K562 (cell line): ENCODE results near the gene DMWD. TPM values are rescaled to one million over a fixed set of nuclear protein-coding genes. Genes with fewer than 3 reads are reported as not detected.

Source experiments
- ATAC-seq: fragments of 200-7000 bp; cut with Tn5 transposase; 3 replicates; pipeline ENCODE4 v1.9.1; 2020; ENCODE audit warnings: moderate library complexity
- BruUV-seq: library from RNA; stranded (reverse); fragments of 400-500 nt; replicated peaks from 2 replicates; lab custom pipeline; 2021; lab: Mats Ljungman, UMichigan
- CTCF ChIA-PET: fragments of 300-600 bp; formaldehyde crosslinking; extraction: SDS; loops from one replicate; lab custom pipeline; 2021; ENCODE audit warnings: low intra/inter-chr PET ratio; lab: Yijun Ruan, JAX
- POLR2A ChIA-PET: fragments of 300-600, 350-650 bp; sonication (Branson Sonifier 250); formaldehyde crosslinking; extraction: SDS; loops from one replicate; lab custom pipeline; 2021; ENCODE audit warnings: antibody characterized with exemption, inconsistent platforms; lab: Yijun Ruan, JAX
- DNase-seq, 4 experiments: peaks; one replicate each; pipeline versions ENCODE4 v3.0.0 to v3.0.0-alpha.2; 2011 to 2018; ENCODE audit warnings: low spot score in 3 of 4, mixed read lengths in 3 of 4; ENCODE audit errors: extremely low read depth in 1 of 4
- FAIRE-seq: peaks from 2 replicates; lab custom pipeline; 2011; peaks lifted over from hg19 to GRCh38; lab: Jason Lieb, UNC
- H2AFZ ChIP-seq: 2 replicates; pipeline ENCODE4 v1.6.0; 2011; ENCODE audit warnings: low read depth, low read length, control low read depth, inconsistent platforms
- H3K27ac ChIP-seq: fragments of 200-600 bp; 3 replicates; pipeline ENCODE4 v1.8.0; 2011; ENCODE audit warnings: low read depth, mild to moderate bottlenecking, control low read depth, inconsistent platforms, low read length, moderate library complexity, mixed read lengths; ENCODE audit errors: extremely low read depth
- H3K27me3 ChIP-seq, 2 experiments: fragments of 300-600 bp in 1 of 2; 2 replicates in 1 of 2; 3 replicates in 1 of 2; pipeline versions ENCODE4 v1.6.0 to v1.8.0; 2011; ENCODE audit warnings: inconsistent platforms in 2 of 2, low read length in 2 of 2, mild to moderate bottlenecking in 1 of 2, mixed read lengths in 1 of 2, moderate library complexity in 1 of 2; ENCODE audit not compliant: control insufficient read depth in 2 of 2, insufficient read depth in 2 of 2
- H3K36me3 ChIP-seq: fragments of 300-600 bp; 3 replicates; pipeline ENCODE4 v1.8.0; 2011; ENCODE audit warnings: mild to moderate bottlenecking, low read length, inconsistent platforms; ENCODE audit not compliant: control insufficient read depth, insufficient read depth
- H3K4me1 ChIP-seq, 2 experiments: fragments of 200-600 bp in 1 of 2; replicated peaks in 1 of 2; 2 replicates in 1 of 2; 3 replicates in 1 of 2; pipeline versions ENCODE4 v1.5.1 to v1.8.0; 2011; ENCODE audit warnings: inconsistent platforms in 2 of 2, low read length in 2 of 2, mild to moderate bottlenecking in 1 of 2, mixed read lengths in 1 of 2, moderate library complexity in 1 of 2; ENCODE audit not compliant: control insufficient read depth in 2 of 2, insufficient read depth in 2 of 2
- H3K4me2 ChIP-seq: 2 replicates; pipeline ENCODE4 v1.6.1; 2011; ENCODE audit warnings: low read length, control low read depth, inconsistent platforms, mixed read lengths; ENCODE audit not compliant: insufficient read depth
- H3K4me3 ChIP-seq: fragments of 200-600 bp; sonication (generic), shearing (Covaris generic); 2 replicates; pipeline ENCODE4 v1.5.1; 2016; ENCODE audit warnings: control low read depth, inconsistent platforms
- H3K79me2 ChIP-seq: fragments of 200-600 bp; 3 replicates; pipeline ENCODE4 v1.8.0; 2011; ENCODE audit warnings: low read length, inconsistent platforms; ENCODE audit not compliant: control insufficient read depth, insufficient read depth
- H3K9ac ChIP-seq, 2 experiments: 2 replicates each; pipeline versions ENCODE4 v1.6.0 to v1.6.1; 2011; ENCODE audit warnings: low read depth in 2 of 2, low read length in 2 of 2, control low read depth in 1 of 2, inconsistent platforms in 1 of 2, mild to moderate bottlenecking in 1 of 2, mixed read lengths in 1 of 2; ENCODE audit not compliant: insufficient read depth in 1 of 2
- H3K9me1 ChIP-seq: one replicate; pipeline ENCODE4 v1.6.0; 2011; ENCODE audit warnings: inconsistent platforms, mild to moderate bottlenecking, low read length, moderate library complexity; ENCODE audit not compliant: control insufficient read depth, insufficient read depth
- H3K9me3 ChIP-seq: replicated peaks from 2 replicates; pipeline ENCODE4 v1.5.1; 2011; ENCODE audit warnings: low read depth, low read length, inconsistent platforms; ENCODE audit not compliant: control insufficient read depth, insufficient read depth
- H4K20me1 ChIP-seq: replicated peaks from 2 replicates; pipeline ENCODE4 v1.6.1; 2011; ENCODE audit warnings: low read length, inconsistent platforms, mixed read lengths; ENCODE audit not compliant: control insufficient read depth, insufficient read depth
- BHLHE40 ChIP-seq: IDR thresholded peaks from 2 replicates; pipeline ENCODE4 v1.6.1; 2011; ENCODE audit warnings: low read length, improper control_type of control experiment
- CBX2 ChIP-seq: fragments of 200-600 bp; sonication (generic); IDR thresholded peaks from one replicate; pipeline ENCODE4 v1.6.1; 2012; ENCODE audit warnings: mild to moderate bottlenecking, low read length, inconsistent platforms; ENCODE audit not compliant: insufficient read depth, poor library complexity, severe bottlenecking
- GABPA ChIP-seq: fragments of 200-800 bp; sonication (Bioruptor generic); conservative IDR thresholded peaks from 2 replicates; pipeline ENCODE4 v1.6.1; 2016; ENCODE audit warnings: low read depth, missing genetic modification characterization, missing compliant biosample characterization
- IRF2 ChIP-seq: sonication (generic); formaldehyde crosslinking; IDR thresholded peaks from 2 replicates; pipeline ENCODE4 v1.8.1; 2022; ENCODE audit warnings: mild to moderate bottlenecking, missing genetic modification reagents
- MCM3 ChIP-seq: fragments of 450-650 bp; IDR thresholded peaks from 2 replicates; pipeline ENCODE4 v1.6.1; 2016
- PHB ChIP-seq: fragments of 250-450 bp; sonication (Bioruptor Pico); IDR thresholded peaks from 2 replicates; pipeline ENCODE4 v1.5.0; 2021
- SLC30A9 ChIP-seq: fragments of 250-450 bp; sonication (Bioruptor Pico); IDR thresholded peaks from 2 replicates; pipeline ENCODE4 v1.8.0; 2022; ENCODE audit warnings: mild to moderate bottlenecking, moderate library complexity
- SRSF9 ChIP-seq: fragments of 200-400 bp; formaldehyde crosslinking; IDR thresholded peaks from 2 replicates; pipeline ENCODE4 v1.6.1; 2017; ENCODE audit warnings: low read depth, low read length, borderline replicate concordance
- U2AF2 ChIP-seq: fragments of 200-400 bp; formaldehyde crosslinking; optimal IDR thresholded peaks from 2 replicates; pipeline ENCODE3; 2017; ENCODE audit warnings: low read depth, mild to moderate bottlenecking, low read length
- ZBTB43 ChIP-seq: sonication (generic); formaldehyde crosslinking; IDR thresholded peaks from 2 replicates; pipeline ENCODE4 v1.8.0; 2023; ENCODE audit warnings: mild to moderate bottlenecking, missing genetic modification reagents
- ZFP36 ChIP-seq: fragments of 150-350 bp; IDR thresholded peaks from 2 replicates; pipeline ENCODE4 v1.6.1; 2018; ENCODE audit warnings: low read length, low read depth; ENCODE audit not compliant: partially characterized antibody
- ZKSCAN3 ChIP-seq: fragments of 250-450 bp; sonication (Bioruptor Pico); IDR thresholded peaks from 2 replicates; pipeline ENCODE4 v1.4.0; 2020
- ZNF143 ChIP-seq: sonication (generic); formaldehyde crosslinking; IDR thresholded peaks from 2 replicates; pipeline ENCODE4 v1.9.0; 2022; ENCODE audit warnings: mild to moderate bottlenecking, missing genetic modification reagents
- ZNF277 ChIP-seq: fragments of 250-450 bp; sonication (Bioruptor Pico); IDR thresholded peaks from 2 replicates; pipeline ENCODE4 v1.8.0; 2022; ENCODE audit warnings: inconsistent platforms, mild to moderate bottlenecking, moderate library complexity, borderline replicate concordance
- ZNF347 ChIP-seq: fragments of 450-650 bp; formaldehyde crosslinking; IDR thresholded peaks from 2 replicates; pipeline ENCODE4 v1.4.0; 2020; ENCODE audit warnings: low read depth, mild to moderate bottlenecking, moderate library complexity
- ZNF561 ChIP-seq: fragments of 450-650 bp; formaldehyde crosslinking; conservative IDR thresholded peaks from 2 replicates; pipeline ENCODE4 v1.4.0; 2020; ENCODE audit warnings: mild to moderate bottlenecking, moderate library complexity
- WGBS: fragments of 100-300 bp; shearing (Covaris generic); methylation state at CpG from one replicate; pipeline ENCODE4 v1.1.6; 2016; ENCODE audit warnings: low coverage, mixed read lengths; ENCODE audit not compliant: insufficient coverage; ENCODE audit errors: missing lambda C conversion rate; 5-methylcytosine and 5-hydroxymethylcytosine counted together
- in situ Hi-C: fragments of 300-500 bp; cut with MboI; formaldehyde crosslinking; loops from 4 replicates; pipeline ENCODE4 v1.15.0; 2018; ENCODE audit warnings: inconsistent platforms, mixed read lengths
- intact Hi-C: fragments of 100-400 bp; cut with micrococcal nuclease; formaldehyde crosslinking; loops from 2 replicates; pipeline ENCODE4 v1.14.2; 2022
- polyA plus RNA-seq, 8 experiments: library from polyadenylated mRNA; depleted of rRNA in 4 of 8; stranded (reverse) in 5 of 8; unstranded in 3 of 8; fragments of >200 nt; fragmentation: Nextera tagmentation in 2 of 8; fragmentation: Illumina TruSeq in 1 of 8; extraction: Ambion mirVana in 2 of 8; extraction: Trizol in 1 of 8; gene quantifications; 2 replicates each; pipeline versions ENCODE4 v1.2.1 to v1.2.3, GENCODE V29; 2011 to 2014; ENCODE audit warnings: inconsistent platforms in 1 of 8, missing spikeins in 1 of 8
- total RNA-seq, 7 experiments: library from RNA; depleted of rRNA in 6 of 7; stranded (reverse); fragments of >200 nt in 6 of 7; fragmentation: Illumina TruSeq in 2 of 7; extraction: Trizol in 2 of 7; gene quantifications; 2 replicates each; pipeline versions ENCODE4 v1.2.1 to v1.2.3, GENCODE V29; 2011 to 2021; ENCODE audit warnings: low replicate concordance in 1 of 7

DMWD gene
- total and polyA plus RNA-seq, 9 of the 15 experiments (the other 6 are each of a cell fraction or from before 2014, with no cell fraction given) = 4.7 to 54.6 (median 19.0) TPM

GRCh38 chr19:45834970-45835369, 42.3 kb upstream of the DMWD start:
- no peak for ATAC-seq
- Histone ChIP-seq H3K9me1 (no peaks in the 10 kb centered on the region), H2AFZ (no peak overlapping the region), H3K36me3 (peaks cover 81% of the 10 kb centered on the region), H3K79me2 (no peaks in the 10 kb centered on the region), H3K9ac (peak overlapping the region in 1 of 2 experiments; percentile 23; a peak in 1 of 4 replicates), H3K4me1 (no peaks in the 10 kb centered on the region), H4K20me1 (no peaks in the 10 kb centered on the region), H3K27ac (no peak overlapping the region), H3K9me3 (peaks cover 4% of the 10 kb centered on the region; the same call in 1 of the 2 replicates), H3K4me2 (no peak overlapping the region), H3K4me3 (no peak overlapping the region), H3K27me3 (no peaks in the 10 kb centered on the region)
- in situ Hi-C loops (no loop called here), intact Hi-C loops (no loop called here)
- no TSS peak for BruUV-seq
- TF ChIP-seq PHB (no peak), SRSF9 (no peak), CBX2 (no peak), GABPA (no peak), ZKSCAN3 (CRISPR knock-in tag) (no peak), ZNF143 (CRISPR knock-in tag) (no peak), ZFP36 (no peak), SLC30A9 (CRISPR knock-in tag) (no peak), MCM3 (no peak), ZNF347 (CRISPR knock-in tag) (no peak), ZBTB43 (CRISPR knock-in tag) (no peak), IRF2 (no peak), ZNF277 (CRISPR knock-in tag) (no peak), BHLHE40 (no peak), U2AF2 (no peak), ZNF561 (CRISPR knock-in tag) (no peak)
- FAIRE-seq = no peak
- DNase-seq = no peak
- CTCF ChIA-PET = no interaction called here
- WGBS = 88% methylated on average over 7 of the region's 7 CpGs
- POLR2A ChIA-PET = interaction anchor here (1.5 to 2.1 kb wide), 2 partner anchors 12 to 28 kb away, joined by 4 to 7 read pairs; partner anchors contain the start of gene SYMPK
